AG08396 (cell line): ENCODE data around the gene DAP3.
"Not testable (repeated sequence)": the region's sequence is repeated elsewhere in the genome, so short reads cannot be mapped to it uniquely, and the experiment has no call there.

ENCODE experiments used
- DNase-seq: peaks from one replicate; pipeline ENCODE4 v3.0.0; 2012; ENCODE audit warnings: low spot score, mixed read lengths

DAP3 gene

DNA sequence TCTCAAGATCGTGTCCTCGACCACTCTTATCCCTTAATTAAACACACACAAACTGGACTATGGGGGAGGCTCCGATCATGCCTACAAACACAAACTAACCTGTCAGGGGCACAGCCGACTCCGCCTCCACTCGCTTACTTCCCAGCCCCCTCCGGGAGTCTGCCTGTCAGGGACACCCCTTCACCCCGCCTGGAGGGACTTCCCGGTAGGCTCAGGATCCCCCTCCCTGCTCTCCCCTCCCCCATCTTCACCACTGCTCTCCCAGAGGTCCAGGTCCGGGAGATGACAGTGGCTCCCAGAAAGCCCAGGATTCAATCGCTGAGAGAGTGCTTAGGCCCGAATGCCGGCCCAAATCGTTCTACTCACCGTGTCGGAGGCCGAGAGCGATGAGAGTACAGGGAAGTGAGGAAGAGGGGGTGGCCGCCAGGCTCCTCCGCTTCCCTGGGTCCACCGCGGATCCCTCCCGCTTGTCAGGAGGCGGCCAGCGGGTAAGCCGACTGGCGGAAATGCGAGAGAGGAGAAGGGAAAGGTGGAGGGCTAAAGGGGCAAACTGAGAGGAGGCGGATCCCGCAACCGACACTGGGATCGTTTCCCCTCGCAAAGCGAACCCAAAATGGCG is 1.1 kb upstream of the DAP3 start:
- DNase-seq: not testable (repeated sequence)

DNA sequence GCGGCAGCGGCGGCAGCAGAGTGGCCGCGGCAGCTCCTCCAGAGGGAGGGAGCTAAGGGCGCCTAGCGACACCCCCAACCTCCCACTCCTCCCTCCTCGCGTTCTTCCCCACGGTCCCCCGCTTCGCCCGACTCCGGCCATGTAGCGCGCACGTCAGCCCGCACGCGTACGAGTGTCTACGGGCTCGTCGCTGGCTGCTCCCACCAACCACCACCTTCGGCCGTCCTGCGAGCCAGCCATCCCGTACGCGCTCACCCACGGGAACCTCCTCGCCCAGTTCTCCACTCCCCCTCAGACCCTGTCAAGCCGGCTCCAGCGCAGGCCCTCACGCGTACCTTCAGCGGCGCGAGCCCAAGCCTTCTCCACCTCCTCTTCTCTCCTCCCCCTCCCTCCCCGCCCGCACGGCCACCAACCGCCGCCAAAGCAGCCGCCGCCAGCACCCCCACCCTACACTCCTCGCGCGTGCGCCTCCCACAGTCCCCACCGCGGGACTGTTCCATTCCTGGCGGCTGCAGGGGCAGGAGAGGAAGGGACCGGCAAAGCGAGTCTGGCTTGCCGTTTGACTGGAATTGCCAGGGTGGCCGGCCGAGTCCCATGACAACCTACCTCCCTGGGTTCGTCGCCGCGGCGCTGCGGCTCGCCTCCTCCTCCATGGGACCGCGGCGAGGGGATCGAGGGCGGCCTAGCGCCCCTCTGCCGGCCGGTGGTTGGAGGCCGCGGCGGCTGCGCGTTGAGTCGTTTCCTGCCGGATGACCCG is 389 bp upstream of the DAP3 start, which contains the start of gene YY1AP1:
YY1AP1 (minus strand) TSS at position 451 of the 757 bp plus-strand sequence. CDS start 8,338 bp downstream, outside the sequence.
- peak; percentile 98 for DNase-seq

DNA sequence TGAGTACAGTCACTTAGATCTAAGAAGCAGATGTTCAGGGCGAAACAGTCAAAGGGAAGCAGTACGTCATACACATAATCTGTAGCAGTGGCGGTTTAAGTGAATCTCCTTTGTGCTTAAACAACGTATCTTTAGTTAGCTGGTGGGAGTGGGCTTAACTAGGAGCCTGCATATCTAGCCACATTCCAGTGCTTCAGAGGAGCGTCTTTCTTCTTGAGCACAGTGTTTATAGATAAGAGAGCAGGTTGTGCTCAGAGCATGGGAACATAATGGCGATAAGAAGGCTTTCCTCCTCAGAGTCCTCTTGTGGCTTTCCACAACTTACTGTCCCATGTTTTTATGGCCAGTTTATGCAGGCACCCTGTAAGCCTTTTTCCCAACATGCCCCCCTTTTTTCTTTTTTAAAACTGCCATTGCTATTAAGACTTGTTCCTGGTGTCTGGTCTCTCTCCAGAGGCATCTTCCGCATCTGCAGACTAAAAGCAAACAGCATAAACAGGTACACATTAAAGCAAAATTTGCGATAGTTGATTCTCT is 3.2 kb downstream of the DAP3 start:
- DNase-seq: no peak

DNA sequence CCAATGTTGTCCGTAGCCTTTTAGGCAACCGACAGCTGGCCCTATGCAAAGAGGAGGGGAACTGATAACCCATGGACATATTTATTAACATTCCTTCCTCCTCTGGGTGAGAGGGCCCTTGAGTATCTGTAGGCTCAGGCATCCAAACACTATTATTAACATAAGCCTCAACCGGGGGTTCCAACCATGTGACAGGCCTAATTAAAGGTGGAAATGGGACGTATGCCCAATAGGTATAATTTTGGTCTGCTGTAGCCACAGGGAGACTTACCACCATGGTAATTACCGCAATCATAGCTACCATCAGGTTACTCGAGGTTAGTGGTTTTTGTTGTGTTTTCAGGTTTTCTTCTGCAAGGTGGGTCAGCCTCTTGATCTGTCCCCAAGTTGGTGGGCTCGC is 5.3 kb downstream of the DAP3 start:
- DNase-seq: no peak

DNA sequence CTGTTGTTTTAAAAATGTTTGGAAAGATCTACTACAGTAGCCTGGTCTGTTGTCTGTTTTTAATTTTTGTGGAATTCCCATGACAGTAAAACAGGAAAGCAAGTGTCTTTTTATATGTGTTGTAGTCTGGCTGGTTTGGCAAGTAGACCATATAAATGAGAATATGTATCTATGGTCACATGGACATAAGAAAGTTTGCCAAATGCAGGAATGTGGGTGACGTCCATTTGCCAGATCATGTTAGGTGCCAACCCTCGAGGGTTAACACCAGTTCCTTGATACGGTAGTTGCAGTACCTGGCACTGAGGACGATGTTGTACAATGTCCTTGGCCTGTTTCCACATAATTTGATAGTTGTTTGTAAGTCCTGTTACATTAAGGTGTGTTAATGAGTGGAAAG is 6.2 kb downstream of the DAP3 start:
- DNase-seq: no peak

DNA sequence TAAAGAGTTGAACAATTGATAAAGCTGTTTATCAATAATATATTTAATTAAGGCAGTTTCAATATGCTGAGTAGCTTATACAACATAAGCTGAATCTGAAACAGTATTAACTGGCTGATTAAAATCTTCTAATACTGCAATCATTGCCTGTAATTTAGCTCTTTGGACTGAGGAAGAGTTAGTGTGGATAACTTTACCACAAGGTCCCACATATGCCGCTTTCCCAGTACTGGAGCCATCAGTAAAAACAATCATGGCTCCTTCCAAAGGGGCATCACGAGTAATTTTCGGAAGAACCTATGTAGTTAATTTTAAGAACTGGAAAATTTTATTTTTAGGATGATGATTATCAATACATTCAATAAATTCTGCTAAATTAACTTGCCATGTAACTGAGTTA is 6.7 kb downstream of the DAP3 start:
- no peak for DNase-seq

DNA sequence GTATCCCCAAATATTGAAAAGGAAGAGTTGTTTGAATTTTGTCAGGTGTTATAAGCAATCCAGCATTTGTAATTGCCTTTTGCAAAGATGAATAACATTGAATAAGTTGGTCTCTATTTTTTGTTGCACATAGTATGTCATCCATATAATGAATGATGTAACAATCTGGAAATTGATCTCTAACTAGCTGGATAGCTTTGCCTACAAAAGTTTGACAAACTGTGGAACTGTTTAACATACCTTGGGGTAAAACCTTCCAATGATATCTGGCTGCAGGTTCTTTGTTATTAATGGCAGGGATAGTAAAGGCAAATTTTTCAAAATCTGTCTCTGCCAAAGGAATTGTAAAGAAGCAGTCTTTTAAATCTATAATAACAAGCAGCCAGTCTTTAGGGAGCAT is 7.6 kb downstream of the DAP3 start:
- DNase-seq: no peak

DNA sequence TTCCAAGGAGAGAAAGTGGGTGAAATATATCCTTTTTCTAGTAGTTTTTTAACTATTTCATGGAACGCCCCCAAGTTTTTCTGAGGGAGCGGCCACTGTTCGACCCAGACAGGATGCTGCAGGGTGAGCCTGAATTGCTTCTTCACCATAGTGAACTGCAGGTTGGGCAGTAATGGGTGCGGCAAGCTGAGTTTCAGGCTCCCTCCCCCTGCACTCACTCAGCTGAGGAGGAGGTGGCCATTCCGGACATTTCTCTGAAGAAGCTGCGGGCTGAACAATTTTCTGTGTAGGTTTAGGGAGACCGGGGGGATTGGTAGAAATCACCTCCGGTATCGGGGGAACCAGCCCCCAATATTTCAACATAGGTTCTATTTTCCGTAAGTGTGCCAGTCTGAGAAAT is 8.2 kb downstream of the DAP3 start:
- DNase-seq: no peak

DNA sequence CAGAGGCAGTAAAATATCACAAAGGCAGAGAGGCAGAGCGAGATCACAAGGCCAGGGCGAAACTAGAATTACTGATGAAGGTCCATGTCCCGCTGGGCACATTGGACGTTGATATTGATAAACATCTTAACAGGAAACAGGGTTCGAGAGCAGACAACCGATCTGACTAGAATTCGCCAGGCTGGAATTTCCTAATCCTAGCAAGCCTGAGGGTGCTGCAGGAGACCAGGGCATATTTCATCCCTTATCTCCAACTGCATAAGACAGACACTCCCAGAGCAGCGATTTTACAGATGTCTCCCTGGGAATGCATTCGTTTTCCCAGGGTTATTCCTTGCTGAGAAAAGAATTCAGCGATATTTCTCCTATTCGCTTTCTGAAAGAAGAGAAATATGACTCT is 8.7 kb downstream of the DAP3 start:
- DNase-seq: not testable (repeated sequence)

DNA sequence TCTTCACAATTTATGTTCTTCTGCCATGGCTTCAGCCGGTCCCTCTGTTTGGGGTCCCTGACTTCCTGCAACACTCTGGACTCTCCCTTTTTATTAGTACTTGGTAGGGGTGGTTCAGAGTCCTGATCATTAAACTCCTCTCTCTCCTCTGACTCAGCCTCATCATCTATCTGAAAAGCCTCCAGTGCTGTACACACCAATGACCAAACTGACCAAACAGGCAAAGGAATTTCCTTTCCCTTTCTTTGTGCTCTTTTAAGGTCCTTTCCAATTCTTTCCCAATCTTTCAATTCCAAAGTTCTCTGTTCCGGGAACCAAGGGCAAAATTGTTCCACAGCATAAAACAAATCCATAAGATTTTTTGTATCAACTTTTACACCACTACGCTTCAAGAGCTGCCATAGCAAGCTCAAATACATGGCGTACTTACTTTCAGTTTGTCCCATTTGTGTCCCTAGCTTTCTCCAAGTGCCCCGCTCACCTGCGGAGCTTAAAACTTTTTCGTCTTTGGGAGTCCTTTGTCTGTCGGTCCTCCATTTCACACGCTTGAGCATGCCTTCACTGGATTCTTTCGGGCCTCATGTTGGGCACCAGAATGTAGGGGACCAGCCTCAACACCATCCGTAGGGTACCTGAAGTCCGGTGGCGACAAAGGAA is 9.6 kb downstream of the DAP3 start:
- peak; percentile 43 for DNase-seq

DNA sequence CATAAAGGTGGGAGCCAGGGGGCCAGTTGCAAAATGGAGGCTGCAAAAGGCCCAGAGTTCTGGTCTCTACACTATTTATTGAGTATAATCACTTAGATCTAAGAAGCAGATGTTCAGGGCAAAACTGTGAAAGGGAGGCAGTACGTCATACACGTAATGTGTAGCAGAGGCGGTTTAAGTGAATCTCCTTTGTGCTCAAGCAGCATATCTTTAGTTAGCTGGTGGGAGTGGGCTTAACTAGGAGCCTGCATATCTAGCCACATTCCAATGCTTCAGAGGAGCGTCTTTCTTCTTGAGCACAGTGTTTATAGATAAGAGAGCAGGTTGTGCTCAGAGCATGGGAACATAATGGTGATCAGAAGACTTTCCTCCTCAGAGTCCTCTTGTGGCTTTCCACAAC is 10.2 kb downstream of the DAP3 start:
- not testable (repeated sequence) for DNase-seq

DNA sequence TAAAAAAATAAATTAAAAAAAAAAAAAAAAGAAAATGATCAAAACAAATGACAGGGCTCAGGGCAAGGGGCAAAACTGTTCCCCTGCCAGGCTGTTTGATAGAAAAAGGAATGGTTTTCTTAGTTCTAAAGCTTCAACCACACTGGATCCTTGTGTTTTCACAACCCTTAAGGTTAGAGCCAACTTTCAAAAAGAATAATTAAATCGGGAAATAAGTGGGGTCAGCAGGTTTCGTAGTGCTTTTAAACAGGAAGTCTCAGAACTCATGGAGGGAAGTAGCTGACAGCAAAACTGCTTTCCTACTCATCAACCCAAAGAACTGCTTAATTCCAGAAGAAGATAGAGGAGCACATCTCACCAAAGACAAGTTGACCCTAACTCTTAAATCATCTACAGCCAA is 12.8 kb downstream of the DAP3 start:
- not testable (repeated sequence) for DNase-seq

DNA sequence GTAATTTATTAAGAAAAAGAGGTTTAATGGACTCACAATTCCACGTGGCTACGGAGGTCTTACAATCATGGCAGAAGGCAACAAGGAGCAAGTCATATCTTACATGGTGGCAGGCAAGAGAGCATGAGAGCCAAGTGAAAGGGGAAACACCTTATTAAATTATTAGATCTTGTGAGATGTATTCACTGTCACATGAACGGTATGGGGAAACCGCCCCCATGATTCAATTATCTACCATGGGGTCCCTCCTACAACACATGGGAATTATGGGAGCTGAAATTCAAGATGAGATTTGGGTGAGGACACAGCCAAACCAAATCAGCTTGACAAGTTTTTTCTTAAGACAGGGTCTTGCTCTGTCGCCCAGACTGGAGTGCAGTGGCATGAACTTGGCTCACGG is 14.3 kb downstream of the DAP3 start:
- no peak for DNase-seq

DNA sequence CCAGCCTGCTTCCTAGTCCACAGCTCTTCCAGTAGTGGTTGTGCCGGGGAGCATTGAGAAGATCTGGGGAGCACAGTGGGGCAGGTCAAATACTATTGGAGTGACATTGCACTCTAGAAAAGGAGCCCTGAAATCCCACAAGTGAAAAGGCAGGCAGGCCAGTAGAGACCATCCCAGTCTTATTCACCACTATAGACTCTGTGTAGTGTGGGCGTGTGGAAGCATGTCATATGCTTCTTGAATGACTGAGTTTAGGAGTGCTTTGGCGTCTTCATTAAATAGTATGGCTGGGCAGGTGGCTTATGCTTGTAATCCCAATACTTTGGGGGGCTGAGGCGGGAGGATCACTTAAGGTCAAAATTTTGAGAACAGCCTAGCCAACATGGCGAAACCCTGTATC is 15.5 kb downstream of the DAP3 start:
- not testable (repeated sequence) for DNase-seq

DNA sequence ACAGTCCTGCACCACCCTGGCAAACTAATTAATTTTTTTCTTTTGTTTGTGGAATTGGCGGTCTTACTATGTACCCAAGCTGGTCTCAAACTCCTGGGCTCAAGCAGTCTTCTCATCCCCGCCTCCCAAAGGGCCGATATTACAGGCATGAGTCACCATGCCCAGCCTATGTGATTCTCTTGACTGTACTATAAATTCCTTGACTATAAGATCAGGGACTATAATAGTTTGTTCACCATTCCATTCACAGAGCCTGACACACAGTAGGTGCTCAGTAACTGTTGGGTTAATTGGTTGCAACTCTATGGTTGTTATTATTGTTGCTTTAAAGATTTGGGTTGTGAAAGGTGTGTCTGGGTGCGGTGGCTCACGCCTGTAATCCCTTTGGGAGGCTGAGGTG is 17.2 kb downstream of the DAP3 start:
- DNase-seq: peak; percentile 16

DNA sequence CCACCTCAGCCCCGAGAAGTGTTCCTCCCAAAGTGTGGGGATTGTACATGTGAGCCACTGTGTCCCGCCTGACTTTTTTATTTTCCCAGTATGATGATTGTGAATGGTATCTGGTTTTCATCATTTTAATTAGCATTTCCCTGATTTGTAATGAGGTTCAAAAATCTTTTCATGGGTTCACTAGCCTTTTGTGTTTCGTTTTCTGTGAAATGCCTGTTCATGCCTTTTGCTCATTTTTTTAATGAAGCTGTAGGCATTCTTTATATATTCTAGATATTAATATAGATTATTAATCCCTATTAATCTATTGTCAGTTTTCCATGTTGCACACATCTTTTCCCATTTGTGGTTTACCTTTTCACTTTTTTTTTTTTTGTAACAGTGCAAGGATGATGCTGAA is 20.5 kb downstream of the DAP3 start:
- no peak for DNase-seq

DNA sequence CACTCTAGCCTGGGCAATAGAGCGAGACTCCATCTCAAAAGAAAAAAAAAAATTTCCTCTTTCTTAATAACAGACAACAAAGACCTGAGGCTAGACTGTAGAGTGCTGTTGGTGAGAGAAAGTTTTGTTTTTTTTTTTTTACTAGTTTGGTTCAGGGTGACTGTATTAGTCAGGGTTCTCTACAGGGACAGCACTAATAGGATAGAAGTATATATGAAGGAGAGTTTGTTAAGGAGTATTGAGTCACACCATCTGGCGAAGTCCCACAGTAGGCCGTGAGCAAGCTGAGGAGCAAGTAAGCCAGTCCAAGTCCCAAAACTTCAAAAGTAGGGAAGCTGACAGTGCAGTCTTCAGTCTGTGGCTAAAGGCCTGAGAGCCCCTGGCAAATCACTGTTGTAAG is 22.6 kb downstream of the DAP3 start:
- not testable (repeated sequence) for DNase-seq

DNA sequence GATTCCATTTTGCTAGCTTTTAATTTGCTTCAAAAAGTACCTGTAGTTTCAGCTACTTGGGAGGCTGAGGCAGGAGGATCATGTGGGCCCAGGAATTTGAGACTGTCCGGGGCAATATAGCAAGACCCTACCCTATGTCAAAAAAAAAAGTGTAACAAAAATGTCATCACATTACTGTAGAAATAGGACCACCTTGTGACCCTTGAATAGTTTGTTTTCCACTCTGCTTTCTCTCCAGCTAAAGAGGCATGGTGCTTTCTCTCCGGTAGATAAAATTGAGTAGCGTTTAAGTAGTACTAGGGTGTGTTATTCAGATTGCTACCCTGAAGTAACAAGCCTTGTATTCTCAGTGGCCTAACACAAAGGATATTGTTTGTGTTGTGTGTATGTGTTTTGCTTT is 23.7 kb downstream of the DAP3 start:
- DNase-seq: not testable (repeated sequence)

DNA sequence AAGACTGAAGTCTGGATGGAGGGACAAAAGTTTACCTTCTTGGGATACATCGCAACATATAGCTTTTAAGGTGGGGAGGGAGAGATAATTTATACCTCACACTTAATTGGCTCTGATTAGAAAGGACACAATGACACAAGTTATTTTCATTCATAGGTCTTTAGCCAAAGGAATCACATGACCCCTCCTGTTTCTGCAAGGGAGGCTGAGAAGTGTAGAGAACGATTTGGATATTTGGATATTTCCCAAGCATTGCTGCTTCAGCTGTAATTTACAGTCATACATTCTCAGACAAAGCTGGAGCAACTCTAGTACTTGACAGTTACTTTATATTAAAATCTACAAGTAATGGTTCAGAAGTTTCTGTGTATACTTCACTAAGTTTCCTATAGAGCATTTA is 24.2 kb downstream of the DAP3 start:
- DNase-seq: no peak

DNA sequence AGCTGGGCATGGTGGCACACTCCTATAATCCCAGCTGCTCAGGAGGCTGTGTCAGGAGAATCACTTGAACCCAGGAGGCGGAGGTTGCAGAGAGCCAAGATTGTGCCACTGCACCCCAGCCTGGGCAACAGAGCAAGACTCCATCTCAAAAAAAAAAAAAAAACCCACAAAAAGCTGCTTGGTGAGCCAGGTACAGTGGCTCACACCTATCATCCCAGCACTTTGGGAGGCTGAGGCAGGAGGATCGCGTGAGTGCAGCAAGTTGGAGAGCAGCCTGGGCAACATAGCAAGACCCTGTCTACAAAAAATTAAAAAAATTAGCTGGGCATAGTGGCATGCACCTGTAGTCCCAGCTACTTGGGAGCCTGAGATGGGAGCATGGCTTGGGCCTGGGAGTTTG is 26.2 kb downstream of the DAP3 start:
- not testable (repeated sequence) for DNase-seq

DNA sequence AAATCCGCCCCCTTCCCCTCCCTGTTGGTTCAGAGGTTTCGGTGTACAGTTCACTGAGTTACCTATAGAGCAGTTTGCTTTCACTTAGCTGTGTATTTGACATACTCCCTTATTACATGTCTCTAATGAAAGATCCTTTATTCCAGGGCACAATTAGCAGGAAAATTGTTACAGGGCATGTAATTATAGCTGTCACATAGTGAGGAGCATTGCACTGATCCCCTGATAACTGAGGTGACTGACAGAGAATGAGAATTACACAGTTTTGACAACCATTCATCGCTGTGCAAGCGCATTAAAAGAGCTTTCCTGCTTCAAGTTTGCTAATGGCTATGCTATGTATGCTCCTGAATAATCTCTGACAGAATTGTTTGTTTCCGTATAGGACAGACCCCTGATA is 26.9 kb downstream of the DAP3 start:
- no peak for DNase-seq

DNA sequence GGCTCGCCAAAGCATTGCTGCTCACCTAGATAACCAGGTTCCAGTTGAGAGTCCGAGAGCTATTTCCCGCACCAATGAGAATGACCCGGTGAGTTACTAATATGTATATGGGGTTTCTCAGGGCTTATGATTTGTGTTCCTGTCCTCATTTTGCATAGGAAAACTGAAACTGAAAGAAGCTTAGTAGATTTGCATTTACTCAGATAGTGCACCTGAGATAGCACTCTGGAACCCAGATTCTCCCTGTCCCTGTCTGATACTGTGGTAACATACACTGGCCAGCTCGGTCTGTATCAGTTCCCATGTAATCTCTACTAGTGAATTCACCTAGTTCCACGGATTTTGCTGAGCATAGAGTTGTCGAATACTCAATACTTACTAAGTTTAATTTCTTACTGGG is 28.1 kb downstream of the DAP3 start:
- DNase-seq: no peak

DNA sequence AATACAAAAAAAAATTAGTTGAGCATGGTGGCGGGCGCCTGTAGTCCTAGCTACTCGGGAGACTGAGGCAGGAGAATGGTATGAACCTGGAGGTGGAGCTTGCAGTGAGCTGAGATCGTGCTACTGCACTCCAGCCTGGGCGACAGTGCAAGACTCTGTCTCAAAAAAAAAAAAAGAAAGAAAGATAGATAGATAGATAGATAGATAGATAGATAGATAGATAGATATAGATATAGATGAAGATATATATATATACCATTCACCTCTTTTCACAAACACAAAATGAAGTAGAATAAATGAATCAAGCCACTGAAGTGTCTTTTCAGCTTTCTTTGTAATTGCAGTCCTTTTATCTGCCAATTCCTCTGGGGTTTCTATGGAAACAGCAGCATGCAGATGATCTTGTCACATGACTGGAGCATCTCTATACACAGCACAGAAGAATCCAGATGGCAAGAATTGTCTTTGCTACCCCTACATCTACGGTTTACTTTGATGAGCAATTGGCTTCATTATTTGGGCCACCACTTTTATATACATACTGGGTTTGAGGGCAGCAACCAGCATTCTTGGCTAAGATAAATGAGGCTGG is 29.7 kb downstream of the DAP3 start:
- not testable (repeated sequence) for DNase-seq
